ENCODE results near the gene SLC12A4. TPM values are rescaled to one million over a fixed set of nuclear protein-coding genes. Genes with fewer than 3 reads are reported as not detected.
"Not testable (repeated sequence)": the region's sequence is repeated elsewhere in the genome, so short reads cannot be mapped to it uniquely, and the experiment has no call there.

Gene SLC12A4
- total RNA-seq, 1 donor from 2014 or later, result 8.8 TPM

GRCh38 chr16:67941469-67942199 lies 26.8 kb downstream of the SLC12A4 start:
- Histone ChIP-seq H3K79me2 (ENCODE audit: low read depth) (peaks cover 10% of the 10 kb centered on the region), H3K27ac (no peak overlapping the region), H4K20me1 (ENCODE audit: low read depth) (peaks cover 44% of the 10 kb centered on the region), H3K9me3 (ENCODE audit: low read depth) (no peaks in the 10 kb centered on the region), H3K4me1 (peaks cover 21% of the 10 kb centered on the region), H3K4me2 (no peak overlapping the region), H3K9ac (no peak overlapping the region), H3K27me3 (no peaks in the 10 kb centered on the region), H2AFZ (replicated peaks) (no peak overlapping the region), H3F3A (ENCODE audit: low read depth) (peaks cover 36% of the 10 kb centered on the region), H3K4me3 (no peak overlapping the region), H3K36me3 (no peaks in the 10 kb centered on the region)
- Mint-ChIP-seq H3K4me1 (peaks cover 29% of the 10 kb centered on the region), H3K27ac (no peak overlapping the region), H3K36me3 (peaks cover 1% of the 10 kb centered on the region), H3K4me3 (no peak overlapping the region), H3K9me3 (no peaks in the 10 kb centered on the region), H3K27me3 (ENCODE audit: insufficient read depth, low read depth) (peaks cover 9% of the 10 kb centered on the region)
- TF ChIP-seq EZH2phosphoT487 (IDR thresholded peaks at IDR 0.05) (no peak), CTCF (IDR thresholded peaks at IDR 0.05) (no peak), EZH2 (IDR thresholded peaks at IDR 0.05) (no peak)
- no peak for DNase-seq (ENCODE audit: low spot score)

GRCh38 chr16:67940446-67941089 lies 27.9 kb downstream of the SLC12A4 start:
- Histone ChIP-seq H3K4me3 (no peak overlapping the region), H3K79me2 (ENCODE audit: low read depth) (peaks cover 16% of the 10 kb centered on the region), H2AFZ (replicated peaks) (no peak overlapping the region), H3K36me3 (no peaks in the 10 kb centered on the region), H3K9ac (no peak overlapping the region), H4K20me1 (ENCODE audit: low read depth) (peaks cover 44% of the 10 kb centered on the region), H3K4me1 (peaks cover 21% of the 10 kb centered on the region), H3K27me3 (no peaks in the 10 kb centered on the region), H3K27ac (no peak overlapping the region), H3F3A (ENCODE audit: low read depth) (peaks cover 36% of the 10 kb centered on the region), H3K4me2 (no peak overlapping the region), H3K9me3 (ENCODE audit: low read depth) (no peaks in the 10 kb centered on the region)
- Mint-ChIP-seq H3K36me3 (peaks cover 1% of the 10 kb centered on the region), H3K9me3 (no peaks in the 10 kb centered on the region), H3K4me3 (no peak overlapping the region), H3K27me3 (ENCODE audit: insufficient read depth, low read depth) (peaks cover 9% of the 10 kb centered on the region), H3K27ac (no peak overlapping the region), H3K4me1 (peaks cover 29% of the 10 kb centered on the region)
- TF ChIP-seq EZH2 (IDR thresholded peaks at IDR 0.05) (no peak), CTCF (IDR thresholded peaks at IDR 0.05) (no peak), EZH2phosphoT487 (IDR thresholded peaks at IDR 0.05) (no peak)
- DNase-seq (ENCODE audit: low spot score), result no peak

- no peaks in the 10 kb centered on the region for H3K9me3 Mint-ChIP-seq
- Histone ChIP-seq H3K36me3 (no peaks in the 10 kb centered on the region), H3K27ac (no peak overlapping the region), H4K20me1 (ENCODE audit: low read depth) (peaks cover 50% of the 10 kb centered on the region), H3K4me1 (peaks cover 26% of the 10 kb centered on the region), H3K9ac (no peak overlapping the region), H2AFZ (replicated peaks) (no peak overlapping the region), H3K9me3 (ENCODE audit: low read depth) (no peaks in the 10 kb centered on the region), H3K79me2 (ENCODE audit: low read depth) (peaks cover 16% of the 10 kb centered on the region), H3K4me2 (no peak overlapping the region), H3K4me3 (no peak overlapping the region), H3F3A (ENCODE audit: low read depth) (peaks cover 42% of the 10 kb centered on the region), H3K27me3 (no peaks in the 10 kb centered on the region)
- DNase-seq (ENCODE audit: low spot score), result no peak
- peaks cover 7% of the 10 kb centered on the region for H3K27me3 Mint-ChIP-seq (ENCODE audit: insufficient read depth, low read depth)
- no peak overlapping the region for H3K4me3 Mint-ChIP-seq
- H3K27ac Mint-ChIP-seq, result no peak overlapping the region
- peaks cover 32% of the 10 kb centered on the region for H3K4me1 Mint-ChIP-seq
- TF ChIP-seq EZH2 (IDR thresholded peaks at IDR 0.05) (no peak), CTCF (IDR thresholded peaks at IDR 0.05) (no peak)
- peaks cover 1% of the 10 kb centered on the region for H3K36me3 Mint-ChIP-seq
Measured at GRCh38 chr16:67939507-67940445, 28.7 kb downstream of the SLC12A4 start.

- H3K9me3 Mint-ChIP-seq, result not testable (repeated sequence)
Measured at GRCh38 chr16:67937713-67938112, 30.7 kb downstream of the SLC12A4 start.

More at GRCh38 chr16:67937713-67938112, 30.7 kb downstream of the SLC12A4 start:
- H3K27me3 Mint-ChIP-seq (ENCODE audit: insufficient read depth, low read depth); H3K4me3 ChIP-seq; DNase-seq (ENCODE audit: low spot score); H3K27me3 ChIP-seq; H3K36me3 Mint-ChIP-seq; H2AFZ ChIP-seq (replicated peaks); H3K4me2 ChIP-seq; H3K27ac ChIP-seq; H3K9ac ChIP-seq; H3K36me3 ChIP-seq; H3K9me3 ChIP-seq (ENCODE audit: low read depth); H3K27ac Mint-ChIP-seq: not testable (repeated sequence)
- peaks cover 28% of the 10 kb centered on the region for H3F3A ChIP-seq (ENCODE audit: low read depth)
- H3K79me2 ChIP-seq (ENCODE audit: low read depth), result peaks cover 16% of the 10 kb centered on the region
- peaks cover 12% of the 10 kb centered on the region for H3K4me1 ChIP-seq
- peaks cover 38% of the 10 kb centered on the region for H4K20me1 ChIP-seq (ENCODE audit: low read depth)
- Mint-ChIP-seq H3K4me3 (peak overlapping the region; percentile 100), H3K4me1 (peaks cover 28% of the 10 kb centered on the region)

Data from neural progenitor cell (in vitro differentiated cells).